LNCAP (cell line): ENCODE results near the gene PGGHG.

Experiments used
- TF ChIP-seq, protein P1 (sequence below): fragments of 450-650 bp; IDR thresholded peaks from 2 replicates; pipeline ENCODE4 v1.5.1; 2017; ENCODE audit warnings: mild to moderate bottlenecking

PGGHG gene

DNA sequence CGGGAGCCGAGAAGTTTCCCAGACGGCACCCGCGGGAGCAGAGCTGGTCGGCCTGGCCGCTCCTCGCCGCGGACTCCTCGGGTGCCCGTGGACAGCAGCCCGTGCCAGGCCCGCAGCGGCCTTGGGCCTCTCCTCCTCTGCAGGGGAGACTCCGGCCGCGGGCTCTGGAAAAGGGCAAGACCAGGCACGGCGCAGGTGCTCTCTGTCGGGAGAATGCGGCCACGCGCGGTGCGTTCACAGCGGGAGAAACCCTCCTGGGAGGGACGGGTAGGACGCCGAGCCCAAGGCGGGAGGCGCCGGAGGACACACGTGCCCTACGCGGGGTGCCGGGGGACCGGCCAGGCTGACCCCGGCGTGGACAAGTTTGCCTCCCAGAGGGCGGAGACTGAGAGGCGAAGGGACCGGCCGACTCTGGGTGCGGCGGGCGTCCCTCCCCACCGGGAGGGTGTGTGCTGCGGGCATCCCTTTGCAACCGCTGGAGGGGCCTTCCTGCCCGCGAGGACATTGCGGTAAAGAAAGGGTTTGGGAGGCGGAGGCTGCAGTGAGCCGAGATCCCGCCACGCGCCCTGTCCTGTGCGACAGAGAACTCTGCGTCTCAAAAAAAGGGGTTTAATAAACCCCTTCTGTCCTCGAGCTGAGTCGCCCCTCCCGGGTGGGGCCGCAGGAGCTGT is 27.2 kb downstream of the PGGHG start:
- TF ChIP-seq, protein P1, sequence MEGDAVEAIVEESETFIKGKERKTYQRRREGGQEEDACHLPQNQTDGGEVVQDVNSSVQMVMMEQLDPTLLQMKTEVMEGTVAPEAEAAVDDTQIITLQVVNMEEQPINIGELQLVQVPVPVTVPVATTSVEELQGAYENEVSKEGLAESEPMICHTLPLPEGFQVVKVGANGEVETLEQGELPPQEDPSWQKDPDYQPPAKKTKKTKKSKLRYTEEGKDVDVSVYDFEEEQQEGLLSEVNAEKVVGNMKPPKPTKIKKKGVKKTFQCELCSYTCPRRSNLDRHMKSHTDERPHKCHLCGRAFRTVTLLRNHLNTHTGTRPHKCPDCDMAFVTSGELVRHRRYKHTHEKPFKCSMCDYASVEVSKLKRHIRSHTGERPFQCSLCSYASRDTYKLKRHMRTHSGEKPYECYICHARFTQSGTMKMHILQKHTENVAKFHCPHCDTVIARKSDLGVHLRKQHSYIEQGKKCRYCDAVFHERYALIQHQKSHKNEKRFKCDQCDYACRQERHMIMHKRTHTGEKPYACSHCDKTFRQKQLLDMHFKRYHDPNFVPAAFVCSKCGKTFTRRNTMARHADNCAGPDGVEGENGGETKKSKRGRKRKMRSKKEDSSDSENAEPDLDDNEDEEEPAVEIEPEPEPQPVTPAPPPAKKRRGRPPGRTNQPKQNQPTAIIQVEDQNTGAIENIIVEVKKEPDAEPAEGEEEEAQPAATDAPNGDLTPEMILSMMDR: no peak

DNA sequence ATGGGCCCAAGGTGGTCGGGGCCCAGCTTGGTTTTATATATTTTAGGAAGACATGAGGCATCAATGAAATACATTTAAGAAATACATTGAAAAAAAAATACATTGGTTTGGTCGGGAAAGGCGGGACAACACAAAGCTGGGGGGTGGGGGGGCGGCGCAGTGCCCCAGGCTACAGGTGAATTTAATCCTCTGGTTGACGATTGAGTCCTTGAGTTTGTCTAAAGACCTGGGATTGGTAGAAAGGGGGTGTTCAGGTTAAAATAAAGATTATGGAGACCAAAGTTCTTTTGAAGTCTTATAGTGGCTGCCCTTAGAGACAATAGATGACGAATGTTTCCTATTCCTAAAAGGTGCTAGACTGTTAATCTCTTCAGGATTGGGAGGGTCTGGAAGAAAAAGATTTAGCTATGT is 28.0 kb downstream of the PGGHG start:
- TF ChIP-seq, protein P1: no peak

DNA sequence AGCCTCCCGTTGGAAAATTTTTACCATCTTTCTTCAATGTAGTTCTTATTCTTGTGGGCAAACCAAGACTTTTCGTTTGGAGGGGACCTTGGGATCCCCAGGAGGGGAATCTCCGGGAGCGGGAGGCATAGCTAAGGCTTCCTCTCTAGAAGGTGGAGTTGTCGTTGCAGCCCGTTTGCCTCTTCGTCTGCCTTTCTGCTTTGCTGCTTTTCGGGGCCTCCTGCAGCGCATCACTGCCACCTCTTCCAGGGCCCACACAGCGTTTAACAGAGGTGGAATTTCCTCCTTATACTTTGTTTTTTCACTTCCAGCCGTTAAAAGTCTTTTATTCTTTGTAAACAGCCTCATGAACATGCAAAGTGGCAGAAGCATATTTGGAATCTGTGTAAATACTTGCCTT is 35.2 kb downstream of the PGGHG start:
- TF ChIP-seq, protein P1: no peak

DNA sequence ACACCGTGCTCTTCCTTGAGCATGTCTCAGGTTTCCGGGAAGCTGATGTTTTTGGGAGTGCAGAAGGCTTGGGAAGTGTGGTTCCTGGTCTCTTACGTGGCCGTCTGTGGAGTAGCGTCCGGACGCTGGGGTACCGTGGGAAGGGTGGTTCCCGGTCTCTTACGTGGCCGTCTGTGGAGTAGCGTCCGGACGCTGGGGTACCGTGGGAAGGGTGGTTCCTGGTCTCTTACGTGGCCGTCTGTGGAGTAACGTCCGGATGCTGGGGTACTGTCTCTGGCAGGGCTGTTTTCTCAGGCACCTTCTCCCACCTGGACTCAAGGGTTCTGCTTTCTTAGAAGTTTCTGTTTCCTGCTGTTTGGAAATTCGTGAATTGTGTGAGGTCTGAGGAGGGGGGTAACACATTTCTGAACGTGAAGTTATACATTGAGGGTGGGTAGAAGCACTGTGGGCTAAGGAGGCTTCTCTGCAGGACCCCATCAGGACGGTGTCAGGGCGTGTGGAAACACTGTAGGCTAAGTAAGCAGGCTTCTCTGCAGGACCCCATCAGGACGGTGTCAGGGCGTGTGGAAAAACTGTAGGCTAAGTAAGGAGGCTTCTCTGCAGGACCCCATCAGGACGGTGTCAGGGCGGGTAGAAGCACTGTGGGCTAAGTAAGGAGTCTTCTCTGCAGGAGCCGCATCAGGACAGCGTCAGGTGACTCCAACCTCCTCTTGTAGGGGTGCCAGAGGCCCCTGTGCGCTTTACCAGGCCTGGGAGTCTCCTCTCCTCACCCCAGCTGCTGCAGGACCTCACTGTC is 37.1 kb downstream of the PGGHG start:
- TF ChIP-seq, protein P1: no peak

DNA sequence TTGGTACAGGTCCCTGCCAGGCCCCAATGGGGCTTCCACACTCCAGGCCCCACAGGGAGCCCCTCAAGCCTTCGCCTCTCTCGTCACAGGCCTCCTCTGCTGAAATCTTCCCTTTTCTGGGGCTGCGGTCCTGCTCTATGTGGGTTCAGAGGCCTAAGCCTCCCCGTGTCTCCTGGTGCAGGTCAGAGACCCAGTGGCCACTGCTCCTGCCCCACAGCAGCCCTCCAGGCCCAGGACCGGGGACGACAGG is 37.6 kb downstream of the PGGHG start:
- TF ChIP-seq, protein P1: no peak

DNA sequence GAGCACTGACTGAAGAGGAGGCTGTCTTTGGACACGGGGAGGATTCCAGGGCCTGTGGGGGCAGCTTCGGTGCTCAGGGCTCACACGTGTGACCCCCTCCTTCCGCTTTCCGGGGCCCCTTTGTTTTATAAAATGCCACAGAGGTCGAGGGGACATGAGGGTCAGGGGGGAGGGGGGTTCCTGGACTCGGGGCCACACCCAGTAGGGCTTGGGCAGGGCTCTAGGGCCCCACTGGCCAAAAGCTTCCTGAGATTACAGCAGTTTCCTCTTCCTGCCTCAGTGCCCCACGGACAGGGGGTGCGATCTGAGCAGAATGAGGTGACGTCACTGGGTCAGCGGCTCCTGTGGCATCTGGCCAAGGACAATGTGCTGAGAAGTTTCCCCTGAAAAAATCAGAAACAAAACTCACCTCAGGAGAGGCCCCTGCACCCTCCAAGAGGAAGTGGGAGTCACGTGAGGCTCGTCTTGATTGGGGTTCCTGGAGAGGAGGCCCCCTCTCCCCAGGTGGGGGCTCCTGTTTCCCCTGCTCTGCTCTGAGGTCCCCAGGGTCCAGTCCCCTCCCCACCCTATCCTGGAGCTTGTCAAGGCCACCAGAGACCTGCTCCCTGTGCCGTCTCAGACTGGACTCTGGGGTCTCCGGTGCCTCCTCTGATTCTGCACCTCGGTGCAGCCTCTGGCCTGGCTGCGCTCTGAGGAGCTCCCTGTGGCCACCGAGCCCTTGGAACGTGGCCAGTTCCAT is 38.1 kb downstream of the PGGHG start:
- TF ChIP-seq, protein P1: no peak

DNA sequence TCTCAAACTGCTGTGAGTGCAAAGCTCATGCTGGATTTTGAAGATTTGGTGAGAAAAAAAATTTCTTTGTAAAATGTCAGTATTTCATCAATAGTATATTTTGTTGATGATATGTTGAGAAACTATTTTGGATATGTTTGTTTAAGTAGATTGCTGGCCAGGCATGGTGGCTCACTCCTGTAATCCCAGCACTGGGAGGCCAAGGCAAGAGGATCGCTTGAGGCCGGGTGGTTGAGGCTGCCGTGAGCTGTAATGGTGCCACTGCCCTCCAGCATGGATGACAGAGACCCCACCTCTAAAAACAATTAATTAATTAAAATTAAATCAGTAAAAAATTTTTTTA is 38.6 kb downstream of the PGGHG start:
- TF ChIP-seq, protein P1: no peak
